Activated CD8-positive, alpha-beta memory T cell treated with anti-CD3 and anti-CD28 coated beads for 1 hour (primary cell): ENCODE data around the gene CMTM7.
A peak's percentile ranks its signal among the peaks of the same experiment; 100 is the strongest.

Experiments
- DNase-seq, 2 donors: peaks; one replicate each; pipeline ENCODE4 v3.0.0-alpha.2; 2020; ENCODE audit warnings: low read depth in 1 of 2; ENCODE audit errors: extremely low read depth in 1 of 2

CMTM7 gene

DNA sequence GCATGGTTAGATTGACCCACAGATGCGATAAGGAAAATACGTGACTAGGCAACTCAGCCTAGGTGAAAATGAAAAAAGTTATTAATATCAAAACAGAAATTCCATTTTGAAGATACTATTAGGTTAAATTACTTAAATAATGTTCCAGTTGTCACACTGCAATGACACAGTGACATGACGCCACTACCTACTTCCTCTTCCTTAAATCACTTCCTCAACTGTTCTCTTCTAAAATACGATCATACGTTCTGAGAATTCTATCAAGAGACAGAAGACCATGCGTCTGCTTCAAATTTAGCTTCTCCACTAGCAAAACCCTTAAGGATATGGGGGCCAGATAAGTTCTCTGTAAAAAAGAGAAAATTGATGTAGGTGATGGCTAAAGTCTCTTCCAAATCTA lies 92.8 kb downstream of the CMTM7 start:
- no peak for DNase-seq

DNA sequence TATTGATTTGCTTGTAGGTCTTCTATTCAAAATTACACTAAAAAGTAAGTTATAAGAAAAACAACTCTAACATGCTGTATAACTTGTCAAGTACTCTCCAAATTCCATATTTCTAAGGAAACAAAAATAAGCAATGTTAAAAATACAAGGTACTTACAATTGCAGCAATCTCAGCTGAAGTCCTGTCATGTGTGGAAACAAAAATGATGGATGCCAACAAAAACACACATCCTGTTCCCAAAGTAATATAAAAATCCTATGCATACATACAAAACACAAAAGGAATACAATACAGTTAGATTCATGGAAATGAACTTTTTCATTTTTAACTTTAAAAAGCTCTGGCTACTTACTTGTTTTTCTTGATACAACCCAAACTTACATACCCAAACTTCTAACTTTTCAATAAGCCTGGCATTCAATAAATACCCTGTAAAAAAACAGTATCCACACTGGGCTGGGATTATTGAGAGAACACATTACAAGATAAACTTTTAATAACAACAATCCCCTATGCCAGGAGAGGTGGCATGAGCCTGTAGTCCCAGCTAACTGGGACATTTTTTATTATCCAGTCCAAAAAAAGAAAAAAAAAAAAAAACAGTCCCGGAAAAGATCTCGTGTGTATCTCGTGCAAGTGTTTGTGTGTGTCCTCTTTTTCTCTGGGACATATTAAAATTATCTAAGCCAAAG lies 96.3 kb downstream of the CMTM7 start:
- DNase-seq: no peak

DNA sequence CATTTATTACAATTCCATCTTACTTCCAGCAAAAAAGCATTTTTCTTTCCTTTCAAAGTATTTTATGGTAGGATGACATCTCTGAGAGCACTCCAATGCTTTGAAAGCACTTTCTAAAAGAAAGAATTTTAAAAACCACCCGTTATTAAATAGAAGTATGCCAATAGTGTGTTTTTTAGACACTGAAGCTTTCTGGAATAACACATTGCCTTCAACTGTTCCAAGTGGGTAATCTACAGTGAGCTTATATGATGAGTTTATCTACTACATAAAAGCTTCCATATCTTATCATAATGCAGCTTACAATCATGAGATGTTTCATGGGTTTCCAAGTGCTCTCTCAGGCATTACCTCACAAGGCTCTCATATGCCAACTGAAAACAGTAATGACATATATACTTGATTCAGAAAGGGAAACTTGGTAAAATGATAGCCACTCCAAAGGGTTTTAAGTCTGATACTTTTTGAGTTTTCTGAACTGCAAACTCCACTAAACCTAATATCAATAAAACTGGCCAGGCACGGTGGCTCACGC lies 96.9 kb downstream of the CMTM7 start:
- no peak for DNase-seq

DNA sequence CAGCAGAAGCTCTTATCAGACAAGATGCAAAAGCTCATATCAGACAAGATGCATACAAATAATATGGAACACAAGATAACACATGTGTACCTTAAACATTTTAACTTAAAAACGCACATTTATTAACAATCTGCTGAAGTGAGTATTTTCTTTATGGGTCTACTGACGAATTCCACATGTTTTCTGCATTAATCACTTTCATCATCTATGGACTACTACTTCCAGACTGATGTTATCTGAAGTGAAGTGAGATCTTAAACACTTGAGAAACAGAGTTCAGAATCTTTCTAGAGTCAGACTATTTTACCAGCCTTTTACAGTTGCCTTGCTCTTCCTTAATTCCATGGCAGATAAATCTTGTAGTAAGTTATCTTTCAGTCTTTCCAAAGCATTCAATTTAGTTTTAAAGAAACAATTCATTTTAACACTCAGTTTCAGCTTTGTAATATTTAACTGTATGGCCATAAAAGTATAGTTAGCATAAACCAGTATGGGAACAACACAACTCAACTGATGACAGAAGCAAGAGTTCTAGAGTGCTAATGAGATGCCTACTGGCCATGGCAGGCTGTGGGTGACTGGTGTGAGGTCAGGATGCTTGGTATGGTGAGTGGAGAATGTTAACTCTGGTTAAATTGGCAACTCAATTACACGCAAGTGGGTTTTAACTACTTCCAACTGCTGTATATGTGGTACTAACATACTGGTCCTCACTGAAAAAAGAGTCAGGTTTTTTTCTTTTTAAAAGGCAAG lies 101.2 kb downstream of the CMTM7 start:
- DNase-seq: no peak

DNA sequence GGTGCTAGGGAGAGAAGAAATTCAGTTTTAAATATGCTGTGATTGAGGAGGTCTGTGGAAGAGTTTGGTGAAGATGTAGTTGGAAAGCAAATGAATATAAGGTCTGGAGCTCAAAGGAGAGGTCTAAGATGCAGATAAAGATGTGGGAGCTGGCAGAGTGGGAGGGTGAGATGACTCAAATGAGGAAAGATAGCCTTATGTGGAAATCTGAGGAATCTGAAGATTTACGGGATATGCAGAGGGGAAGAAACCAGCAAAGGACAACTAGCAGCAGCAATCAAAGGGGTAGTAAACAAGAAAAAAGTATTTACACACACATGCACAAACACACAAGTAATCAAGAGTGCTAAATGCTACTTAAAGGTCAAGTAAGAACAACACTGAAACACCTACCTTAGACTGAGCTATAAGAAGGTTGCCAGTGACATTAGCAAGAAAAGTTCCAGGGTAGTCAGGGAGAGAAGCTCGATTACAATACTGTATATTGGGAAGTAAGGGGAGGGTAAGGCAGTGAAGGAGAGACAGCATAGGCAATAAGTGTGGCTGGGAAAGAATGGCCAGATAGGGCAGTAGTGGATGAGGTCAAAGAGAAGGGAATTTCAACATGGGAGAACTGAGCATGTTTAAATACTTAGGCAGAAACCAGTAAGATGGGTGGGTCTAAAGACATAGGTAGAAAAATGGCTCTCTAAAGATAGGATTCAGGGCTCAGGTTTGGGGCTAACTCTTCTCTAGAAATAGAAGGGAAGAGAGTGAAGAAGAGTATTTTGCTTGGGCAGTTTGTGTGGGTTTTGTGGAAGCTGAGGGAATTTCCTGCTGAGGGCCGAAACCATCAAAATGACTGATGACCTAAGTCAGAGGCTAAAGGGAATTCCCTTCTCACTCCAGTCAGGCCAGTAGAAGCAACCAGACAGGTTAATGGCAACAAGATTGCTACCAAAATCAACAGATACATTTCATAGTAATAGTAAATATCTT lies 102.1 kb downstream of the CMTM7 start:
- DNase-seq: no peak

DNA sequence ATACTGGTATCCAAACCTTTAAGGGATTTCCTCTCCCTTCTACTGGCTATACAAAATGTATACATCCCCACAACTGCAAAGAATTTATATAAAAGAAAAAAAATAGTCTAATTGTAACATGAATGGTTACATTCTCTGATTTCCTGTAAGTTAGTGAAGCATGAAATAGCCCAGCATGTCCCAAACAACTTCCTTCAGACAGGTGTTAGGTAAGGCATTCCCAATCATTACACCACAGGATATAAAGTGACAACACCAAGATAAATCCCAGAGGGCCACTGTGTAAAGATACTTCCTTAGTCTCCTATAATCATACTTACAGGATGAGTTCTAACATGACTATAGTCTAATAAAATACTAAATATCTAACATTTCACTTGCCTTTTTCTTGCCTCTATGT lies 103.4 kb downstream of the CMTM7 start:
- no peak for DNase-seq

DNA sequence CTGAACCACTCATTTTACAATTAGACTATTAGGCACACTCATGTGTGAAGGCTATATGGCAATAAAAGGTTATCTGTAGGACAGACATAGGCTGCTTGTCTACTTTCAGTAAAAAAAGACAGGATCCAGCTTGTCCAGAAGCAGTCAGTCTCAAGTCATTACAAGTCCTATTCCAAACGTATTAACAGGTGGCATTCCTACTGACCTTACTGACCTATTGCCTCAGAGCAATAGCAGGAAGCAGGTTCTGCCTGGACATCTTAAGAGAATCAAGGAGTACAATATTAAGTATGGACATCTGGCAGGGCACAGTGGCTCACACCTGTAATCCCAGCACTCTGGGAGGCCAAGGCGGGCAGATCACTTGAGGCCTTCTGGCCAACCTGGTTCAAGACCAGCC lies 104.0 kb downstream of the CMTM7 start:
- DNase-seq: no peak

DNA sequence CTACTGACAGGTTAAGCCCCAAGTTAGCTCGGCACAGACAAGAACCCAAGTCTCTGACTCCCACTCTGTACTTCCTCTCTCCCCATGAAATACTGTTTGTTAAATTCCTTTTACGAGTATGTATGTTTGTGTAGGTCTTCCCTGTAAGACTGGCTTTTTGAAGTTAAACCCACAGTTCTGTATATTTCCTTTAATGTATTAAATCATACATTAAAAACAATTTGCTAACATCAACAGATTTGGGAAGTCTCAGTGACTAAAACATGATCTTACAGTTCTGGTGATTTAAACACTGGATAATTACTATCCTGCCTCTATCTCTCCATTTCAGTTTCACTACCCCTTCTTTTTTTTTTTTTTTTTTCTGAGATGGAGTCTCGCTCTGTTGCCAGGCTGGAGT lies 106.6 kb downstream of the CMTM7 start:
- DNase-seq: no peak

DNA sequence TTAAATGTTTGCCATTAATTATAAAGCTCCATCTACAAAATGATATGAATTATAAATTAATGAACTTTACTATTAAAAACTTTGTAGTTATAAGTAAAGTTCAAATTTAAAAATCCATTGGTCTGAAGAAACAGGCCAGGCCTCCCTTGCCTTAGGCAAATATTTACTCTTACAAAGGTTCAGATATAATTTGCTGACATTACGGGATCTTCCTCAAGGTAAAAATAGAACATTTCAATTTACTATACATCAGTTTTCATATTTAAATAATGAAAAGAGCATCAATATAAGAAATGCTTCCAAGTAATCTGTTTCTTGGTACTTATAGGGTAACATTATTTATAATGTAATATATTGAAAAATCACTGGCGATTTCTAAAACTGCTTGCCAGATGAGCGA lies 107.3 kb downstream of the CMTM7 start:
- no peak for DNase-seq

DNA sequence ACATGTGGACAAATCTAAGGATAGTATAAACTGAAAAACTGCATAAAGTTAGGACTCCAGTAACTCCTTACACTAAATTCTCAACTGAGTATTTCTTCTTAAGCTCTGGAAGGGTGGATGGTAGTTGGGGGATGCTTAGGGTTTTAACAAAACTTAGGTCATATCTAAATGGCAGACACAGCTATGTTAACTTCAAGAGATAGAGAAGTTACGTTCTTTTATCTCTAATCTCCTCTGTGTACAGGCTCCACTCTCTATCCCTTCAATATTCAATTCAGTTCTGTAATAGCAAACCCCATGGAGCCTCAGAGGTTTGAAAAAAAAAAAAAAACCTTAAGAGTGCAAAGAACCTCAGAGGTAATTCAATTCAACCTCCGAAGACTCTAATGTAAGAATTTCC lies 107.9 kb downstream of the CMTM7 start:
- DNase-seq: no peak

DNA sequence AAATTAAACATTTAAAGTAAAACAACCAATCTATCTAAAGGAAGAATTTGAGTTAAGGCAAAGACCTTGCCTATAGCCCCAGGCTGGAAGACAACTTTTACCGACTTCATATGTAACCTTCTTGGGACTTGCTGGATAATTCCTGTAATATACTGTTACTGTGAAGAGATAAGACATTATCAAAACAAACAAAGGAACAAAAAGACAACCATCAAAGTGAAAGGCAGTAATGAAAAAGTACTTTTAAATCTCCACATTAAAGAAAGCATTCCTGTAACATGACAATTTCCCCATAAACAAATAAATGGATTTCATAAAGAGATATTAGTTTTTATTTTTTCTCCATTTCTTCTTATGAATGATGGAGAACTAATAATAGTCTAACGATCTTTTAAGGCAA lies 108.6 kb downstream of the CMTM7 start:
- no peak for DNase-seq

DNA sequence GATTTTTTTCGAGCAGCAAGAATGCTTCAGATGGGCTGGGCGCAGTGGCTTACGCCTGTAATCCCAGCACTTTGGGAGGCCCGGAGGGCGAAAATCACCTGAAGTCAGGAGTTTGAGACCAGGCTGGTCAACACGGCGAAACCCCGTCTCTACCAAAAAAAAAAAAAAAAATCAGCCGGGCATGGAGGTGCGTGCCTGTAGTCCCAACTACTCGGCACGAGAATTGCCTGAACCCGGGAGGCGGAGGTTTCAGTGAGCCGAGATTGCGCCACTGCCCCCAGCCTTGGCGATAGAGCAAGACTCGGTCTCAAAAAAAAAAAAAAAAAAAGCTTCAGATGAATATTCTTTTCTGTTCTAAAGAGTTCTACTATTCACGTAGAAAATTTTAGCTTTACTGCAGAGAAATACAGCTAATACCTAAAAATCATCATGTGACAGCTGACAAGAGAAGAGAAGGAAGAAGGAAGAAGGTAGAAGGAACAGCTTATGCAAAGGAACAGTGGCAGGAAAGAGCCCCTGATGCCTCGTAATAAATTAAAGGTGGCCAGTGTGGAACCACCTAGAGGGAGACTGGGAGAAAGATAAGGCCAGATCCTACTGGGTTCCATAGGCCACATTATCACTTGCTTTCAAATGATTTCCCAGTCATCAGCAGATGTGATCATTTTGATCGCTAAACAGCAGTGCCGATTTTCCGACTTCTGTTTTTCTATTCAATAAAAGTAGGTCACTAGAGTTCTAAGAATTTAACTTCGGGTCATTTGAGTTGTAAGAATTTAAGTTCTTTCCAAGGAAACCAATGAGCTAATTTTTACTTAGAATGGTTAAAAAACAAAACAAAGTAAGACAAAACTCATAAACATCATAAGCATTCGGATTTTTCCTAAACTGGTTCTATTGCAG lies 109.5 kb downstream of the CMTM7 start:
- DNase-seq: no peak

DNA sequence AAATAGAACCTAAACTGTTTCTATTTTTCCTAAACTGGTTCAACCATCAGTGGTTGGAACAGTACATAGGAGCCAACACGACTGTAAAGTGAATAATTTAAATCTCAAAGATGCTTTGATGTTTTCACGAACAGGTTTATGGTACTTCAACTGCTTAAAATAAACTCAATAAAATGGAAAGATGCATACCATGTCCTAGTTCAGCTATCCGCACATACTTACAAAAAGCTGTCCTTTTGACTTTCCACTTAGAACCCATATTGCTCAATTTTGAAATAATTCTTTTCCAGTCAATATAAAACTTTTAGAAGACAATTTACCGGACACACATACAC lies 110.1 kb downstream of the CMTM7 start:
- no peak for DNase-seq

DNA sequence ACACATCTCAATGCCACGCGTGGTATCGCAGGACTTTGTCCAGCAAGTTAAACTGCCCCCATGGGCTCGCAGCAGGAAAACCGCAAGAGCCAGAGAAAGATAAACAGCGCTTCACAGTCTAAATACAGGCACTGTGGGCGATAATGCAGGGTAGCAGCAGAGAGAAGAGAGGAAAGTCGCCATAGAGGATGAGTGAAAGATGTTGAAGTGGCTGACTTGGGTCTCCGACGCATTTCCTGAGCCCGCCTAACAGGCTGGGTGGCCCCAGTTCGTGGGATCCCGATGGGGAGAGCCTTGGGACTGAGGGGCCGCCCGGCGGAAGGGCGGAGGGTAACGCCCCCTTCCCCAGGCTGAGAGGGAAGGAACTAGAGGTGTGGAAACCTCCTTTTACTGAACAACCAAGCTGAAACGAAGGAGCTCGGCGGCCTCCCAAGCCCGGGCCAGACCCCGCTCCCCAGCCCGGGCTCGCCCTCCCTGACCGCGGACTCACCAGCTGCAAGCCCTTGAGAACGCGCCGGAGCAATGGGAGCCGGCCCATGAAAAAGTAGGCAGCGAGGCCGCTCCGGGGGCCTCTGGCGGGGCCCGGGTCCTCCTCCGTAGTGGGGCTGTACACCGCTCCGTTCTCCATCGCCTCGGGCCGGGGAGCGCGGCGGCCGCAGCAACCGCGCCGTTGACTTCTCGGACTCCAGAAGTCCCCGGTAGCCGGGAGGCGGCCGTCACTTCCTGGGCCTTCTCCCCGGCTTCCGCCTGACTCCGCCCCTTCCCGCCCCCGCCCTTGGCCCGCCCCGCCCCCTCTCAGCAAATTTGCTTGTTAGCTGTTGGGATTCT lies 110.7 kb downstream of the CMTM7 start, which contains the start of gene CMTM6:
Gene CMTM6 (minus strand): TSS at position 735 of the 828 bp plus-strand sequence. CDS start 107 bp downstream, at position 628.
- peak; percentile 24 to 65 for DNase-seq

DNA sequence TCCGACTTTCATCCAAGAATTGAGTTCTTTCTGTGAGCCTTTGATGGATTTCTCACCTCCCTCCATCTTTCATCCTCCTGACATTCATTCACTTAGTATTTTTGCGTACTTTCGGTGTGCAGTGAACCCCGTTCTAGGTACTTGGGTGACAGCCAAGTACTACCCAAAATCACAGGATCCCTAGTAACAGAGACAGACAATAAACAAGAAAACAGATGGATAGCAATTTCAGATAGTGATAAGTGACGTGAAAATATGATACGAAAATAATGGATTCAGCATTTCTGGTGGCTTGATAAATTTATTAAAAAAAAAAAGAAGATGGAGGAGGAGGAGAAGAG lies 111.3 kb downstream of the CMTM7 start:
- no peak for DNase-seq
